Jurkat, Clone E6-1 (cell line): ENCODE results near the gene MRPL52.
A peak's percentile ranks its signal among the peaks of the same experiment; 100 is the strongest.
"Not testable (repeated sequence)": the region's sequence is repeated elsewhere in the genome, so short reads cannot be mapped to it uniquely, and the experiment has no call there.

ENCODE experiments used
- DNase-seq: peaks from one replicate; pipeline ENCODE4 v3.0.0-alpha.2; 2011; ENCODE audit warnings: low read depth, low spot score
- H3K4me3 ChIP-seq: 2 replicates; pipeline ENCODE4 v1.5.1; 2011; ENCODE audit warnings: mild to moderate bottlenecking, low read length, control low read depth, moderate library complexity

The MRPL52 gene

GRCh38 chr14:22849212-22849819, 19.6 kb downstream of the MRPL52 start:
- no peak overlapping the region for H3K4me3 ChIP-seq
- no peak for DNase-seq

GRCh38 chr14:22850944-22851764, 21.5 kb downstream of the MRPL52 start:
- H3K4me3 ChIP-seq = no peak overlapping the region
- no peak for DNase-seq

GRCh38 chr14:22852178-22852577, 22.5 kb downstream of the MRPL52 start:
- not testable (repeated sequence) for H3K4me3 ChIP-seq, DNase-seq

GRCh38 chr14:22852599-22852939, 22.9 kb downstream of the MRPL52 start:
- DNase-seq = no peak
- H3K4me3 ChIP-seq = no peak overlapping the region

- peak; percentile 77 for DNase-seq
- H3K4me3 ChIP-seq = peak overlapping the region; percentile 58
These were observed 23.5 kb downstream of the MRPL52 start for GRCh38 chr14:22852940-22853767.

- not testable (repeated sequence) for DNase-seq, H3K4me3 ChIP-seq
These were observed 24.6 kb downstream of the MRPL52 start for GRCh38 chr14:22854296-22854695.

GRCh38 chr14:22854963-22855724, 25.5 kb downstream of the MRPL52 start:
- no peak overlapping the region for H3K4me3 ChIP-seq
- no peak for DNase-seq

GRCh38 chr14:22856428-22856827, 26.7 kb downstream of the MRPL52 start:
- DNase-seq = no peak
- no peak overlapping the region for H3K4me3 ChIP-seq

- DNase-seq, H3K4me3 ChIP-seq: not testable (repeated sequence)
These were observed 30.7 kb downstream of the MRPL52 start for GRCh38 chr14:22860377-22860776.

GRCh38 chr14:22861651-22862050, 32.0 kb downstream of the MRPL52 start:
- no peak for DNase-seq
- H3K4me3 ChIP-seq = no peak overlapping the region

GRCh38 chr14:22864979-22865378, 35.3 kb downstream of the MRPL52 start:
- DNase-seq = no peak
- H3K4me3 ChIP-seq = no peak overlapping the region

GRCh38 chr14:22865424-22866405, 36.0 kb downstream of the MRPL52 start:
- no peak for DNase-seq
- H3K4me3 ChIP-seq = no peak overlapping the region

- DNase-seq = no peak
- H3K4me3 ChIP-seq = no peak overlapping the region
These were observed 37.2 kb downstream of the MRPL52 start for GRCh38 chr14:22866874-22867273.

- peak overlapping the region; percentile 83 for H3K4me3 ChIP-seq
- peak; percentile 57 for DNase-seq
These were observed 41.1 kb downstream of the MRPL52 start for GRCh38 chr14:22870811-22871223.

- peak within 1 kb of the TSS; percentile 83 for H3K4me3 ChIP-seq
- peak; percentile 58 for DNase-seq
These were observed 41.7 kb downstream of the MRPL52 start, which contains the start of gene LRP10 for GRCh38 chr14:22871224-22872032. Gene LRP10 (plus strand): TSS chr14:22871740. CDS start chr14:22872304, 564 bp downstream.

- peak; percentile 53 for DNase-seq
- H3K4me3 ChIP-seq = peak overlapping the region; percentile 83
These were observed 42.5 kb downstream of the MRPL52 start for GRCh38 chr14:22872033-22872832.
